NCI-H1105 treated with DMSO at 0.1 percent for 48 hours (cell line): ENCODE results near the gene CST4.
"Not testable (repeated sequence)": the region's sequence is repeated elsewhere in the genome, so short reads cannot be mapped to it uniquely, and the experiment has no call there.

Experiments used
- DNase-seq: peaks from one replicate; lab custom pipeline; 2025; lab: John Stamatoyannopoulos, UW

Gene CST4

DNA sequence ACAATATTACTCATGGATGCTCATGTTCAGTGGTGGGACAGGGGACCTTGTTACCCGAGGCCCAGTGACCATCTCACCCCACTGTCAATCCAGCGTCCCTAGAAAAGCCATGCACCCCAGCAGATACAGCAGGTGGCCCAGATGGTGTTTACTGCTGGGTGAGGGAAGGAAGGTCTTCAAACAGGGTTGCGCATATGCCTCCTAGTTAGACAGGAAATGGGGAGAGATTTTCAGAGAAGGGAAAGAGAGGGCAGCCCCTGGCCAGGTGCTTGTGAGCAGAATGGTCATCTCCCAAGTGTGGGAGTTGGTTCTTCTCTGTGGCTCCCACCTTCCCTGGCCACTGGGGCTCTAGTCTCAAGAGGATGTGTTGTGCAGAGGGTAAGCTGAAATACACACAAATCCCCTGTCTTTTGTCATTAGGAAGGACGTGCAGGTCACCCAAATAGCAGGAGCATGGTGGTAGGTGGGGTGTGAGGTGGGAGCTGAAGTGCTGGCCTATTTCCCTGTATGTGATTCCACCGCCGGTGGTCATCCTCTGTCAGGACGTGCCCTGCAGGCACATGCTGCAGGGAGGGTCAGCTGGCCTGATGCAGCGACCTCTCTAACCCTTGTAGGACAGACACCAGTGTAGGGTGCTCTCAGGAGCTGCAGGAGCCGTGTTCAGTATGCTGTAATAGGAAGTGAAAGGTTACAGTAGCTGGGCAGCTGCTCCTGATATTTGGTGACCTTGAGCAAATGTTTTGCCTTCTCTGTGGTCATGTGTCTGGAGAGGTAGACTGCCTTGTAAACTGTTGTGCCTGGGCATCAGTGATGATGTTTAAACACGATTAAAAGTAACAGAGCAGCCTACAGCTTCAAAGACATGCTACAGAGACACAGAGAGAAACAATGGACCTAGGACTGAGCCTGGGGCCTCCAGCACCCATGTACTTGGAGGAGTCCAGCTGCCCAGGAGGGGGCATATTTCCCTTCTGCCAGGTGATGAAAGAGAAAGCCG is 47.9 kb downstream of the CST4 start:
- no peak for DNase-seq

DNA sequence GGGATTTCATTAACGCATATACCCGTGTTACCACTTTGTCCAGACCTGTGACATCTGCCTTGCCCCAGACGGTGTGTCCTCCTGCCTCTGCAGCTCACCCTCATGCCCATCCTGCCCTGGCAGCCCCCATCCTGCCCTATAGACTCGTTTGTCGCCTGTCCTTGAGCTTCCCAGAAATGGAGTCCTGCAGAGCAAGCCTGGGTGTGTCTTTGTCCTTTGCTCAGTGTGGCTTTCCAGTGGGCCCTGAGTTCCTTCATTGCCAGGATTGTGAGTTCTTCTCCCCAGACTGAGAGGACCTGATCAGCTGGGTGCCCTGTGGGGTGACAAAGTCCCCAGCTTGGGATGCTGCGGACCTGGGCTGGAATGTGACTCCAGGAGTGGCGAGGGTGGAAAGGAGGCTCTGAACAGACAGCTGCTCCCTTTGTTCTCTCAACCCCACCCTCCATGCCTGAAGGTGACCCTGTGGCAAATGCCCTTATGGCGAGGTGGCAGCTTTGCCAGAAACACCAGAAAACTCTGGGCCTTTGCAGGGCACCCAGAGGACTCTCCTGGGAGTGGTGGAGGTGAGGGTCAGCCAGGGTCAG is 48.7 kb downstream of the CST4 start:
- DNase-seq = no peak

DNA sequence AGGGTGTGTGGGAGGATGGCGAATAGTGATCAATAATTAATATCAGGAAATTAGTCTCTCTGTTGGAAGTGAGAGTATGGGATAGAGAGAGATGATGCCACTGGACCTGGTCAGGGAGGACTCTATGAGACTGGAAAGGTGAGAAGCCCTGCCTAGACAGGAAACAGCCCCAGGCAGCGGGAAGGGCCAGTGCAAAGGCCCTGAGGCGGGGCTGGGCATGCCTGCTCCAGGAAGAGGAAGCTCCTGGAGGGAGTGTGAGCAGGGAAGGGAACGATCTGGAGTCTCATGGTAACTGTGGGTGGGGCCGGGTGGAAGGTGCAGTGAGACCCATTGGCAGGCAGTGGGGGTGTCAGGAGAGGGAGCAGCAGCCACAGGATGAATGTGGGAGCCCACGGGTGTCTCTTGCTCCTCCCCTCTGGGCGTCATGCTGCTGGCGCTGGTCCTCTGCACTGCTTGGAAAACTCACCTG is 49.3 kb downstream of the CST4 start:
- no peak for DNase-seq

DNA sequence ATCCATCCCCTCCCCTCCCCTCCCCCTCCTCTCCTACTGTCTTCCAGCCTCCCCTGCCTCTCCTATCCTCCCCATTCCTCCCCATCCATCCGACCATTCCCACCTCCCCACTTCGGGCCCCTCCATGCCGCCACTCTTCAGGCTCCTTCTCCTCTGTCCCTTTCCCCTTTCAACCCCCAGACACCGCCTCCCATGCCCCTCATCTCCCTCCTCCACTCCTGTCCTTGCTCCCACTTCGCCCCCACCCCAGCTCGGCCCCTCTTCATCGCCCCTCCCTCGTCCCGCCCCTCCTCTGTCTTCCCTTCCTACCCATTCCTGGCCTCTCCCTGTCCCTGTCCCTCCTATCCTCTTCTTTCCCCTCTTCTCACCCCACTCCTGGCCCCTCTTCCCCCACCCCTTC is 50.5 kb downstream of the CST4 start:
- no peak for DNase-seq

DNA sequence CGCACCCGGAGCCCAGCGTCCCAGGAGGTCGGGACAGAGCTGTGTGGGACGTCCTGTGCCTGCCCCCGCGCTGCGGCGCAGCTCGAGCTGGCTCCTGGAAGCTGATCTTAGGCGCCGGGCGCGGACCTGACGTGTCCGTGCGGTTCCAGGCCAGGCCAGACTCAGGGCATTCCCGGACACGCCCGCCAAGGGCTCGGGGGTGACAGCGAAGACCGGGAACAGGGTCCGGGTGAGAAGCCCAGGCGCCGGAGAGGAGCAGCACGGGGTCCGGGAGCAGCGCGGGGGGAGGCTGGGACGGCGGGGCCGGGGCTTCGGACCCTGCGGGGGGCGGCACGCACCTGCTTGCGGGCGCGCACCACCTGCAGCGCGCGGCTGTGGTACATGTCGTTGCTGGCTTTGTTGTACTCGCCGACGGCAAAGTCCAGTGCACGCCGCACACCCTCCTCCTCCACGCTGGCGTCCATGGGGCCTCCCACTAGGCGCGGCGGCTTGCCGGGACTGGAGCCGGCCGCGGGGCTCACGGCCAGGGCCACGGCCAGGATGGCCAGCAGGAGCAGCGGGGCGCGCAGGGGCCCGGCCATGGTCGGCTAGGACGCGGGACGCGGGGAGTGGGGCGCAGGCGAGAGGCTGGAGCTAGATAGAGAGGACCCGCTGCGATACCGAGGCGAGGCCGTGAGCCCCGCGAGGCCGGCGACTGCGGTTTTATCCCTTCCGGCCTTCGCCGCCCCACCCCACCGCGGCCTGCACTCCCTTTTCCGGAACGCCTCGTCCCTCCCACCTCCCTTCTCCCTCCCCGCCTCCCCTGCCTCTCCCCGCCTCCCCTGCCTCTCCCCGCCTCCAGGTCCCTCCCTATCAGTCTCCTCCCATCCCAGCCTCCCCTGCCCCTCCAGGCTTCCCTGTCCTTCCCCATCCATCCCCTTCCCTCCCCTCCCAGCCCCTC is 51.3 kb downstream of the CST4 start, which contains the start of gene CST3:
TSS of gene CST3 (minus strand) at position 674 of the 940 bp plus-strand sequence. CDS start at position 581, 93 bp downstream.
- peak; percentile 78 for DNase-seq

DNA sequence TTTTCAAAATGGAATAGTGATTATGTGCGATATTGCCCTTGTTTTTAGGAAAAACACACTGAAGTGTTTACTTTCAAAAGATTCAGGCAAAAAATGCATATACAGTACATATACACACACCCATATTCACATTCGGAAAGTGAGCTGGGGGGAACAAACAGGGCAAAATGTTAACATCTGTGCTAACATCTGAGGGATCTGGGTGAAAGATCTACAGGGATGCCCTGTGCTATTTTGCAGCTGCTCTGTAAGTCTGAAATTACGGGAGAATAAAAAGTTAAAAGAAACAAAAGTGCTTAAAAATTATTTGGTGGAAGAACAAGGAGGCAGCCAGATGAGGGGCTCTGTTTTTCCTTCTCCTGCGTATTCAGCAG is 51.9 kb downstream of the CST4 start:
- no peak for DNase-seq

DNA sequence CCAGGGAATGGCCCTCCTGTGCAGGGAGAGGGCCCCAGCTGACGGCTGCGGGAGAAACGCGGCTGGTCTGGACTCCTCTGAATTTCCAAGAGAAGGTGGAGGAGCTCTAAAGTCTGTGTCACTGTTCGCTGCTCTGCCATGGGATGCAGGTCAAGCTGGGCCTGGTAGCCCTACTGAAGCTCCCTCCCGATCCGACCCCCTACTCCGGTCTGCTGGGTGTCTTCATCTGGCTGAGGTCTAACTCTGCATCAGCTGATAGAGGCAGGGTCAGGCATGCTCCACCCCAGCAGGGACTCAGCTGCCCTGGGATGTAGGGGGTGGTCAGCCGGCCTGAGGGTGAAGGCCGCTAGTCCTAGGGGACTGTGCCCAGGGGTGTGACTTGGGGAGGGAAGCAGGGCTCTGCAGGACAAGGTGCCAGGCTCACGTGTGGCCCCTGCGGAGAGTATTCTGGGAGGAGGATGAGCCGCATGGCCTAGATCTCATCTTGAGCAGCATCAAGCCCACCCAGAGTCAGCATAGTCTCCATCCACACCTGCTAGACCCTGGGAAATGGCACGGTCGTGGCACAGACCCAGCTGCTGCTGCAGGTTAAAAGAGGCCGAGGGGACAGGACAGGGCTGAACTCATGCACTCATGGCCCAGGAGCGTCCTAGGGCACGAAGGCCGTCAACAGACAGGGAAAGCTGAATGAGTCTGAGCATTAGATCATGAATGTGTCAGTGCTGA is 52.5 kb downstream of the CST4 start:
- DNase-seq = no peak

DNA sequence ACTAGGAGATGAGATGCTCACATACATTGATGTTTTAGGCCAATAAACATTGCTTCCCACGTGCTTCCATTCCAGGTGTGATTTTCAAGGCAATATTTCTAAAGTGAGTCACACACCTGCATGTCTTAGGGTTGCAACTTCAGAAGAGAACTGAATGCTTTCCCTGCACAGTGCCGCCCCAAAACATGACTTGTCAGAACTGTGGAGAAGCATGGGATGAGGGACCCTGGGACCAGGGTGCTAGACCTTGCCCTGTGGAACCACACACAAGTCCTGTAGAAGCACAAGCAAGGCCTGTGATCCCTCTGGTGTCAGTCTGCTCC is 53.1 kb downstream of the CST4 start:
- not testable (repeated sequence) for DNase-seq
